Measurements from ENCODE around the gene LGI4.

The LGI4 gene

GRCh38 chr19:35123573-35123972 lies 11.3 kb downstream of the LGI4 start:
- DNase-seq (ENCODE audit: low spot score), result no peak

GRCh38 chr19:35122687-35123551 lies 11.9 kb downstream of the LGI4 start:
- DNase-seq (ENCODE audit: low spot score), result no peak

GRCh38 chr19:35120898-35121297 lies 14.0 kb downstream of the LGI4 start:
- DNase-seq (ENCODE audit: low spot score), result no peak

GRCh38 chr19:35120492-35120891 lies 14.4 kb downstream of the LGI4 start:
- no peak for DNase-seq (ENCODE audit: low spot score)

- DNase-seq (ENCODE audit: low spot score), result no peak
These were observed 15.2 kb downstream of the LGI4 start for GRCh38 chr19:35119578-35120155.

GRCh38 chr19:35119091-35119490 lies 15.8 kb downstream of the LGI4 start:
- no peak for DNase-seq (ENCODE audit: low spot score)

GRCh38 chr19:35118268-35119020 lies 16.4 kb downstream of the LGI4 start:
- no peak for DNase-seq (ENCODE audit: low spot score)

- DNase-seq (ENCODE audit: low spot score), result no peak
These were observed 17.1 kb downstream of the LGI4 start for GRCh38 chr19:35117799-35118198.

GRCh38 chr19:35117116-35117515 lies 17.7 kb downstream of the LGI4 start:
- DNase-seq (ENCODE audit: low spot score), result no peak

GRCh38 chr19:35116072-35116801 lies 18.6 kb downstream of the LGI4 start:
- no peak for DNase-seq (ENCODE audit: low spot score)

GRCh38 chr19:35115177-35115951 lies 19.5 kb downstream of the LGI4 start, which contains the start of gene FXYD3:
TSS of gene FXYD3 (plus strand) at chr19:35115823. CDS start at chr19:35119377, 3,554 bp downstream.
- DNase-seq (ENCODE audit: low spot score), result peak; percentile 96

GRCh38 chr19:35114353-35115176 lies 20.3 kb downstream of the LGI4 start:
- DNase-seq (ENCODE audit: low spot score), result peak; percentile 82

GRCh38 chr19:35112995-35113688 lies 21.7 kb downstream of the LGI4 start:
- DNase-seq (ENCODE audit: low spot score), result no peak

GRCh38 chr19:35110974-35111373 lies 23.9 kb downstream of the LGI4 start:
- DNase-seq (ENCODE audit: low spot score), result no peak

- peak; percentile 69 for DNase-seq (ENCODE audit: low spot score)
These were observed 25.3 kb downstream of the LGI4 start for GRCh38 chr19:35109395-35110112.

GRCh38 chr19:35108730-35109129 lies 26.1 kb downstream of the LGI4 start:
- DNase-seq (ENCODE audit: low spot score), result no peak

- DNase-seq (ENCODE audit: low spot score), result peak; percentile 96
These were observed 27.3 kb downstream of the LGI4 start for GRCh38 chr19:35107545-35107944.

- DNase-seq (ENCODE audit: low spot score), result no peak
These were observed 27.8 kb downstream of the LGI4 start for GRCh38 chr19:35106898-35107541.

- peak; percentile 86 for DNase-seq (ENCODE audit: low spot score)
These were observed 28.6 kb downstream of the LGI4 start for GRCh38 chr19:35106291-35106583.
